ENCODE data around the gene ATP5F1E. TPM values are rescaled to one million over a fixed set of nuclear protein-coding genes. Genes with fewer than 3 reads are reported as not detected.

Gene ATP5F1E
- total RNA-seq: 55.9 and 69.7 TPM in 2 replicates
- long read RNA-seq, transcript ATP5F1E-201 (3 exons, 3,665 nt): major isoform, 74 of 83 reads
- long read RNA-seq, partial matches to known transcripts: 0 of 83 reads
- long read RNA-seq, other reads (novel, unspliced or antisense): 5 of 83 reads

DNA sequence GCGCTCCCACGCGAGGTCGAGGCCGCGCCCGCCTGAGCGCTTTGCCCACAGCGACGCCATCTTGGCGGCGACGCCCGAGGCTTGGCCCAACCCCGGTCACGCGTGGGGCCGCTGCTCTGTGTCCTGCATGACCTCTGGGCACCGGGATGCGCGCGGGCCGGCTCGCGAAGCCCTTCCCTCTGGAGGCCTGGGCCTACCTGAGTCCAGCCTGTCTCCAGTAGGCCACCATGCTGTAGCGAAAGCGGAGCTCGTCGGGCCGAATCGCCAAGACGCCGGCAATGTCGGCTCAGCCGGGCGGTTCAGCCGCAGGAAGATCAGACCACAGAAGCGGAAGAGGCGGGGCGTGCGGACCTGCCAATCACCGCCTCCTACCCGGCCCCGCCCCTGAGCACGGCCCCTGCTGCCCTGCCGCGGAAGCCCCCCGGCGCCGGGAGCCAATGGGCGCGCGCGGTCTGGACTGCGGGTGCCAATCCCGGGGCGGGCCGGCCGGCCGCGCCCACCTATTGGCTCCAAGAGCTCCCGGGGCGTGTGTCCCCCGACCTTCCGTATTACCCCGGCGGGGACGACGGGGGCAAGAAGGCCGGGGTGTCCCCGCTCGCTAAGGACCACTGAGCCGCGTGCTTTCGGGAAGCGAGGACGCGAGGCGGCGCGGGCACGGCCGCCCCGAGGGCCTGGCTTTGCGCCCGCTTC, at the start of gene ATP5F1E:
Gene ATP5F1E (minus strand): TSS at position 313 of the 690 bp plus-strand sequence. CDS start 84 bp downstream, at position 229.
- Mint-ChIP-seq H3K4me1 (ENCODE audit: low read depth) (peaks cover 24% of the 10 kb centered on the region), H3K36me3 (ENCODE audit: insufficient read depth) (peaks cover 16% of the 10 kb centered on the region), H3K9me3 (ENCODE audit: low read depth) (no peaks in the 10 kb centered on the region), H3K27me3 (no peaks in the 10 kb centered on the region), H3K27ac (peak within 1 kb of the TSS; percentile 95), H3K4me3 (ENCODE audit: low read depth) (peak within 1 kb of the TSS; percentile 93)
- TF ChIP-seq, protein P1, sequence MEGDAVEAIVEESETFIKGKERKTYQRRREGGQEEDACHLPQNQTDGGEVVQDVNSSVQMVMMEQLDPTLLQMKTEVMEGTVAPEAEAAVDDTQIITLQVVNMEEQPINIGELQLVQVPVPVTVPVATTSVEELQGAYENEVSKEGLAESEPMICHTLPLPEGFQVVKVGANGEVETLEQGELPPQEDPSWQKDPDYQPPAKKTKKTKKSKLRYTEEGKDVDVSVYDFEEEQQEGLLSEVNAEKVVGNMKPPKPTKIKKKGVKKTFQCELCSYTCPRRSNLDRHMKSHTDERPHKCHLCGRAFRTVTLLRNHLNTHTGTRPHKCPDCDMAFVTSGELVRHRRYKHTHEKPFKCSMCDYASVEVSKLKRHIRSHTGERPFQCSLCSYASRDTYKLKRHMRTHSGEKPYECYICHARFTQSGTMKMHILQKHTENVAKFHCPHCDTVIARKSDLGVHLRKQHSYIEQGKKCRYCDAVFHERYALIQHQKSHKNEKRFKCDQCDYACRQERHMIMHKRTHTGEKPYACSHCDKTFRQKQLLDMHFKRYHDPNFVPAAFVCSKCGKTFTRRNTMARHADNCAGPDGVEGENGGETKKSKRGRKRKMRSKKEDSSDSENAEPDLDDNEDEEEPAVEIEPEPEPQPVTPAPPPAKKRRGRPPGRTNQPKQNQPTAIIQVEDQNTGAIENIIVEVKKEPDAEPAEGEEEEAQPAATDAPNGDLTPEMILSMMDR (IDR thresholded peaks at IDR 0.05; ENCODE audit: unreplicated experiment): no peak
- peak; percentile 93 for DNase-seq (ENCODE audit: low spot score, unreplicated experiment)

DNA sequence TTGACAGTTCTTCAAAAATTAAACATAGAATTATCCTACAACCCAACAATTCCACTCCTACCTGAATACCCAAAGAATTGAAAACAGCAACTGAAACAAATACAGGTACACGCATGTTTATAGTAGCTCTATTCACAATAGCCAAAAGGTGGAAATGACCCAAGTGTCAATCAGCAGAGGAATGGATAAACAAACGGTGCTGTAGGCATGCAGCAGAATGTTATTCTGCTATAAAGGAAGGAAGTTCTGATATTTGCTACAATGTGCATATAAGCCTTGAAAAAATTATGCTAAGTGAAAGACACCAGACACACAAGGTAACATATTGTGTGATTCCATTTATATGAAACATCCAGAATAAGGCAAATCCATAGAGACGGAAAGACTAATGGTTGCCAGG, 48.9 kb upstream of the ATP5F1E start:
- H3K27ac Mint-ChIP-seq: no peak overlapping the region
- DNase-seq (ENCODE audit: low spot score, unreplicated experiment): no peak
- no peaks in the 10 kb centered on the region for H3K4me1 Mint-ChIP-seq (ENCODE audit: low read depth)
- H3K36me3 Mint-ChIP-seq (ENCODE audit: insufficient read depth): no peaks in the 10 kb centered on the region
- H3K4me3 Mint-ChIP-seq (ENCODE audit: low read depth): no peak overlapping the region
- no peaks in the 10 kb centered on the region for H3K9me3 Mint-ChIP-seq (ENCODE audit: low read depth)
- TF ChIP-seq, protein P1 (IDR thresholded peaks at IDR 0.05; ENCODE audit: unreplicated experiment): no peak
- H3K27me3 Mint-ChIP-seq: peaks cover 24% of the 10 kb centered on the region

DNA sequence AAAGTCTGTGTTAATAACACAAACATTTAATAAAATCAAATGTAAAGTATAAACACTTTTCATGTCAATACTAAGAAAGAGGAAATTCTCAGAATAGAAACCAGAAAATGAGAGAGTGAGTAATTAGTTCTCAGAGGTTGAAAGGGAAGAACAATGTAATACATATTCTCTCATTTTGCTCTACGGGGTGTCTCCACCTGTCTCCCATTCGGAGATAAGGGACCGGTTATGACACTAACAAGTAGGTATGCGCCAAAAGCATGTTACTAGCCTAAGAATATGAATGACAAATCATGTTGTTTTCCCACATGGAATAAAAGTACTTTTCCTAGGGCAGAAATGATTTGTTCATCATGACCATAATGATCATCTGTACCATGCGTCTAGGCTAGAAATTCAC, 46.1 kb upstream of the ATP5F1E start:
- no peak for DNase-seq (ENCODE audit: low spot score, unreplicated experiment)
- no peak overlapping the region for H3K27ac Mint-ChIP-seq
- H3K27me3 Mint-ChIP-seq: peaks cover 35% of the 10 kb centered on the region
- no peaks in the 10 kb centered on the region for H3K9me3 Mint-ChIP-seq (ENCODE audit: low read depth)
- H3K36me3 Mint-ChIP-seq (ENCODE audit: insufficient read depth): no peaks in the 10 kb centered on the region
- H3K4me1 Mint-ChIP-seq (ENCODE audit: low read depth): peaks cover 6% of the 10 kb centered on the region
- TF ChIP-seq, protein P1 (IDR thresholded peaks at IDR 0.05; ENCODE audit: unreplicated experiment): no peak
- H3K4me3 Mint-ChIP-seq (ENCODE audit: low read depth): no peak overlapping the region

DNA sequence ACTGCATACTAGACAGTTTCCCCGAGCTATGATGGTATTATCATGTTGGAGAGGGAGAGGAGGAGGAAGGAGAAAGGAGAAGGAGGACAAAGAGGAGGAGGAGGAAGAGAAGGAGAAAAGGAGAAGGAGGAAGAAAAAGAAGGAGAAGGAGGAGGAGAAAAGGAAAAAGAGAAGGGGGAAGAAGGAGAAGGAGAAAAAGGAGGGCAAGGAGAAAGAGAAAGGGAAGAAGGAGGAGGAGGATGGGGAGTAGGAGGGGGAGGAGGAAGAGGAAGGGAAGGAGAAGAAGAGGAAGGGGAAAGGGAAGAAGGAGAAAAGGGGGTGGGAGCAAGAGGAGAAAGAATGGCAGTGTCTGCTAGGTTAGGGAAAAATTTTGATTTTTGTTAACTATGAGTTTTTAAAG, 45.6 kb upstream of the ATP5F1E start:
- H3K36me3 Mint-ChIP-seq (ENCODE audit: insufficient read depth): no peaks in the 10 kb centered on the region
- no peaks in the 10 kb centered on the region for H3K9me3 Mint-ChIP-seq (ENCODE audit: low read depth)
- no peak overlapping the region for H3K4me3 Mint-ChIP-seq (ENCODE audit: low read depth)
- no peak overlapping the region for H3K27ac Mint-ChIP-seq
- TF ChIP-seq, protein P1 (IDR thresholded peaks at IDR 0.05; ENCODE audit: unreplicated experiment): no peak
- peaks cover 40% of the 10 kb centered on the region for H3K27me3 Mint-ChIP-seq
- no peak for DNase-seq (ENCODE audit: low spot score, unreplicated experiment)
- peaks cover 6% of the 10 kb centered on the region for H3K4me1 Mint-ChIP-seq (ENCODE audit: low read depth)

DNA sequence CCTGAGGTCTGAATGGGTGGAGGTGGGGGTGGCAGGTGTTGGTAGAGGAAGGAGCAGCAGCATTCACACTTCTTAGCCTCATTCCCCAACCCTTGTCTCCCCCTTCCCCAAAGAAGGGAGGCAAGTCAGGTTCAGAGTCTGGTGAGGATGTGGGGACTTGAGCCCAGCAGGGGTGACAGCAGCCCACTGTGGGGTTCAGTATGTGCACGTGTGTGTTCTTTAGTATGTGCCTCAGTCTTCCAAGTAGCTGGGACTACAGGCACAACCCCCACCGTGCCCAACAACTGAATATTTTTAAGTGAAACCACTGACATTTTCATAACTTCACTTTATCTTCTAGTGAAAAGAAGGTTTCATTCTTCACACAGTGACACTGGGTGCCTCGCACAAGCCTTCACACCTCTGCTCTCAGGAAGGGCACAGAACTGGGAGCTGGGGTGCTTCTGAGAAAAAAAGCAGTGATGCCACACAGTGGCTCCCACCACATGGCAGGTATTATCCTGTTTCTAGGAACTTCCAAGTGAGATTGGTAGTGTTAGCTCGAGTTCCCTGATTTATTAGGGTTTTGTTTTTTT, 43.9 kb upstream of the ATP5F1E start:
- Mint-ChIP-seq H3K9me3 (ENCODE audit: low read depth) (no peaks in the 10 kb centered on the region), H3K4me1 (ENCODE audit: low read depth) (peaks cover 6% of the 10 kb centered on the region), H3K27me3 (peaks cover 47% of the 10 kb centered on the region), H3K4me3 (ENCODE audit: low read depth) (no peak overlapping the region), H3K27ac (no peak overlapping the region), H3K36me3 (ENCODE audit: insufficient read depth) (no peaks in the 10 kb centered on the region)
- DNase-seq (ENCODE audit: low spot score, unreplicated experiment): no peak
- TF ChIP-seq, protein P1 (IDR thresholded peaks at IDR 0.05; ENCODE audit: unreplicated experiment): no peak
